ENCODE results near the gene VARS2.
"Not testable (repeated sequence)": the region's sequence is repeated elsewhere in the genome, so short reads cannot be mapped to it uniquely, and the experiment has no call there.

GRCh38 chr6:30869241-30869749 is 44.7 kb upstream of the VARS2 start:
- not testable (repeated sequence) for TF ChIP-seq CTCF (IDR thresholded peaks at IDR 0.05 in 4 of 5, conservative IDR thresholded peaks at IDR 0.05 in 1 of 5); POLR2A (IDR thresholded peaks at IDR 0.05)

Measured in gastrocnemius medialis (tissue), 4 donors.